ENCODE measurements around the gene MS4A7.

MS4A7 gene

GRCh38 chr11:60370252-60370810 is 8.0 kb upstream of the MS4A7 start:
- in situ Hi-C loops (cut with HindIII; ENCODE audit: low sequenced_read_pairs) = no loop called here

- in situ Hi-C loops (cut with HindIII; ENCODE audit: low sequenced_read_pairs) = no loop called here
Observed at GRCh38 chr11:60370811-60371298, 7.5 kb upstream of the MS4A7 start.

GRCh38 chr11:60371386-60371785 is 6.9 kb upstream of the MS4A7 start:
- in situ Hi-C loops (cut with HindIII; ENCODE audit: low sequenced_read_pairs) = no loop called here

GRCh38 chr11:60371854-60372253 is 6.5 kb upstream of the MS4A7 start:
- in situ Hi-C loops (cut with HindIII; ENCODE audit: low sequenced_read_pairs) = no loop called here

GRCh38 chr11:60372767-60373166 is 5.6 kb upstream of the MS4A7 start:
- in situ Hi-C loops (cut with HindIII; ENCODE audit: low sequenced_read_pairs) = no loop called here

- in situ Hi-C loops (cut with HindIII; ENCODE audit: low sequenced_read_pairs) = no loop called here
Observed at GRCh38 chr11:60375316-60375715, 3.0 kb upstream of the MS4A7 start.

- in situ Hi-C loops (cut with HindIII; ENCODE audit: low sequenced_read_pairs) = no loop called here
Observed at GRCh38 chr11:60376601-60377000, 1.7 kb upstream of the MS4A7 start.

- in situ Hi-C loops (cut with HindIII; ENCODE audit: low sequenced_read_pairs) = no loop called here
Observed at GRCh38 chr11:60377401-60378136, 763 bp upstream of the MS4A7 start.

GRCh38 chr11:60389279-60389910 is 11.1 kb downstream of the MS4A7 start:
- in situ Hi-C loops (cut with HindIII; ENCODE audit: low sequenced_read_pairs) = no loop called here

- in situ Hi-C loops (cut with HindIII; ENCODE audit: low sequenced_read_pairs) = no loop called here
Observed at GRCh38 chr11:60390419-60390818, 12.1 kb downstream of the MS4A7 start.

- in situ Hi-C loops (cut with HindIII; ENCODE audit: low sequenced_read_pairs) = no loop called here
Observed at GRCh38 chr11:60392361-60392760, 14.0 kb downstream of the MS4A7 start.

GRCh38 chr11:60393016-60393415 is 14.7 kb downstream of the MS4A7 start:
- in situ Hi-C loops (cut with HindIII; ENCODE audit: low sequenced_read_pairs) = no loop called here

- in situ Hi-C loops (cut with HindIII; ENCODE audit: low sequenced_read_pairs) = no loop called here
Observed at GRCh38 chr11:60394666-60395380, 16.5 kb downstream of the MS4A7 start.

GRCh38 chr11:60396382-60396781 is 18.1 kb downstream of the MS4A7 start, which contains the start of gene MS4A14:
Gene MS4A14, plus strand, starts transcription at chr11:60396459. Its CDS starts 120 bp downstream, at chr11:60396579.
- in situ Hi-C loops (cut with HindIII; ENCODE audit: low sequenced_read_pairs) = no loop called here

- in situ Hi-C loops (cut with HindIII; ENCODE audit: low sequenced_read_pairs) = no loop called here
Observed at GRCh38 chr11:60396799-60397198, 18.5 kb downstream of the MS4A7 start.

GRCh38 chr11:60420015-60420414 is 41.7 kb downstream of the MS4A7 start:
- in situ Hi-C loops (cut with HindIII; ENCODE audit: low sequenced_read_pairs) = no loop called here

GRCh38 chr11:60422609-60423008 is 44.3 kb downstream of the MS4A7 start:
- in situ Hi-C loops (cut with HindIII; ENCODE audit: low sequenced_read_pairs) = no loop called here

GRCh38 chr11:60428517-60428916 is 50.2 kb downstream of the MS4A7 start:
- in situ Hi-C loops (cut with HindIII; ENCODE audit: low sequenced_read_pairs) = no loop called here

- in situ Hi-C loops (cut with HindIII; ENCODE audit: low sequenced_read_pairs) = no loop called here
Observed at GRCh38 chr11:60429272-60429671, 50.9 kb downstream of the MS4A7 start, which contains the start of gene MS4A5. Gene MS4A5, plus strand, starts transcription at chr11:60429572. Its CDS starts 103 bp downstream, at chr11:60429675.

- in situ Hi-C loops (cut with HindIII; ENCODE audit: low sequenced_read_pairs) = no loop called here
Observed at GRCh38 chr11:60431251-60431650, 52.9 kb downstream of the MS4A7 start.

- in situ Hi-C loops (cut with HindIII; ENCODE audit: low sequenced_read_pairs) = no loop called here
Observed at GRCh38 chr11:60433401-60433800, 55.1 kb downstream of the MS4A7 start.

Data from DLD1 (cell line).